Measurements from ENCODE around the gene SPTBN5.
A peak's percentile ranks its signal among the peaks of the same experiment; 100 is the strongest.

Gene SPTBN5

DNA sequence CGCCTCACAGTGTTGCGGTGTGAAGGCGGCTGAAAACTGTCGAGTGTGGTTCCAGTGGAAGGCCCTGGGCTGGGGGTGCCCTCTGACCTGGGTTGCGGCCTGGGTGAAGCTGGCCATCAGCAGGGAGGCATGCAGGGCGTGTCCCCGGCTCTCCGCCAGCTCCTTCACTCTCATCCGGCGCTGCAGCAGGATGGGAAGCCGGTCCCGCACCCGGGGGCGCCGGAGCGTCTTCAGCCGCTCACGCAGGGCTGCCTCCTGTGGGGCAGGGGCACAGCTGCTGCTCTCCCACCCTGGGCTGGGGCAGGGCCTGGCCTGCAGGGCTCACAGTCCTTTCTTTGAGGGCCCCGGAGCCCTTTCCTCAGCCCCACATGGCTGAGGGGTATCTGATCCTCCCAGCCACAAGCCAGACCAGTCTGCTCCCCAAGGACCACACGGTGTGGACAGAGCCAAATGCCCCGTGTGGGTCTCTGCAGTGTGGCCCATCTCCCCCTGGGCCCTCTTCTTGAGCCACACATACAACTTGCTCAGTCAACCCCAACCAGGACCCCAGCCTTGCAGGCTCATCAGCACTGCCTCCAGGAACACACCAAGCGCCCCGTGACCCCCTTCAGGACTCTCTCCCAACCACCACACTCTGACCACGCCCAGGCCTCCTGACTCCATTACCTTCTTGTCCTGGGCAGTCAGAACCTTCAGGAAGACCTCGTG, 26.8 kb downstream of the SPTBN5 start:
- no peak for TF ChIP-seq GATA1 (IDR thresholded peaks at IDR 0.05; ENCODE audit: low read depth, low read length)
- no peak for TF ChIP-seq POLR2A (IDR thresholded peaks at IDR 0.05; ENCODE audit: low read length)
- DNase-seq: no peak

DNA sequence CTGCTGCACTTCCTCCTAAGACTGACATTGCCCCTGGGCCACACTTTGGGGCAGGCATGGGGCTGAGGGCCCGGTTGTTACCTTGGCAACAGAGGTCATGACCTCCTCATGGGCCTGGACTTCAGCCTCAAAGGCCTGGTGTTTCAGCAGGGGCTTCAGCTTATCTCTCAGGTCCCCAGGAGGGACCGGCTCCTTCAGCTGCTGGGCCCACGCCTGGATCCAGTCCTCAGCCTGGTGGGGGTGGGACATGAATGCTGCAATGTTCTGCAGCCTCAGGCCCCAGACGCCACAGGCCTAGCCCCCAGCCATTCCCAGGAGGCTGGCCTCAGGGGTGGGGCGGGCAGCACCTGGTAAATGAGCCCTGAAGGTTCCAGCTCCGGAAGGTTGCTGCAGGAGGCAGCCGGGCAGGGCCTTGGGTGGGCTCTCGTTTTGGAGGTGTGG, 27.6 kb downstream of the SPTBN5 start:
- TF ChIP-seq GATA1 (IDR thresholded peaks at IDR 0.05; ENCODE audit: low read depth, low read length) (no peak), POLR2A (IDR thresholded peaks at IDR 0.05; ENCODE audit: low read length) (no peak)
- no peak for DNase-seq

- TF ChIP-seq POLR2A (IDR thresholded peaks at IDR 0.05; ENCODE audit: low read length): no peak
- no peak for TF ChIP-seq GATA1 (IDR thresholded peaks at IDR 0.05; ENCODE audit: low read depth, low read length)
- no peak for DNase-seq
Measured at GRCh38 chr15:41865490-41866055, 28.3 kb downstream of the SPTBN5 start.

DNA sequence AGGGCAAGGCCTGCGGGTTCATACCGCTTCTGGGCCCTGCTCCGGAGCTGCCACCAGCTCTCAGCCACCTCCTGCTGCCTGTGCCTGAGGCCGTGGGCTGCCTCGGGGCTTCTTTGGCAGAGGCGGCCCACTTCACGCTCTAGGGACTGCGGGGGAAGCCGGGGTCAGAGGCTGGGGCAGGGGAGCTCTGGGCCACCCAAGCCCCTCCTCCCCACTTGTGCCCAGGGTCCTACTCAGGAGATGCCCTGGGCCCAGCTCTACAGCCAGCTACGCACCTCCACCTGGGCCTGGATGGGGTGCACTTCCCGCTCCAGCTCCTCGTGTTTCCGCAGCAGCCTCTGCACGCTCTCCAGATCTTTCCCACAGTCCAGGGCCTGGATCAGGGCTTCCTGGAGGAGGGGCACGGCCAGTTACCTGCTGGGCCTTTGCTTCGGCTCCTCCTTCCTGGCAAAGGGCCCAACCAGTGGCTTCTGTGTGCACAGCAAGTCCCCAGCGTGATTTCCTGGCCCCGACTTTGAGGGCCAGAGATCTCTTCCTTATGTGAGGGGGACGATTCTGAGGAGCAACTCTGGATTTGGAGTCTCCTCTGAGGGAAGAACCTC, 31.2 kb downstream of the SPTBN5 start:
- DNase-seq: no peak
- TF ChIP-seq GATA1 (IDR thresholded peaks at IDR 0.05; ENCODE audit: low read depth, low read length) (no peak), POLR2A (IDR thresholded peaks at IDR 0.05; ENCODE audit: low read length) (no peak)

DNA sequence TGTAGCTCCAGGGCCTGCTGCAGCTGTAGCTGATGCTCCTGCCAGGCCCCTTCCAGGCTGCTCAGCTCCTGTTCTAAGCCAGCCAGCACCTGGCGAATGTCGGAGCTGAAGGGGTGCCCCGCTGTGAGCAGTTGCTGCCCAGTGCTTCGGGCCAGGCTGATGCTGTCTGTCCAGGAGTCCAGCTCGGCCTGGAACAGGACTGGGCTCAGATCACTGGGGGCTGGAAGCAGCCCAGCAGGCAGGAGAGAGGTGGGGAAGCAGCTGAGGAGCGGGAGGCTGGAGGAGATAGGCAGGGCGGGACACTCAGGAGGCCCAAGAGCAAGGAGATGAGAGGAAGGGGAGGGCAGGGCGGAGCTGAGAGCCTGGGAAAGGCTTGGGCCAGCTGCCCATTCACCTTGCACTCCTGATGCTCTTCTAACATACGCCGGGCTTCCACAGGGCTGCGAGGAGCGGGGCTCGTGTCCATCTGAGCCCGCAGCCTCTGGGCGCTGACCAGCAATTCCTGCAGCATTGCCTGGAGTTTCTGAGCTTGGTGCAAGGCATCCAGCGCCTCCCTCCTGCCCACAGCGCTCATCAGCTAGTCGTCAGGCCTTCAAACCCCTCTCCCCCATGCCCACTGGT, 32.0 kb downstream of the SPTBN5 start:
- DNase-seq: no peak
- TF ChIP-seq POLR2A (IDR thresholded peaks at IDR 0.05; ENCODE audit: low read length) (no peak), GATA1 (IDR thresholded peaks at IDR 0.05; ENCODE audit: low read depth, low read length) (no peak)

- peak in 1 of 2 experiments; percentile 10 for DNase-seq
- TF ChIP-seq GATA1 (IDR thresholded peaks at IDR 0.05; ENCODE audit: low read depth, low read length): no peak
Measured at GRCh38 chr15:41860049-41860828, 33.6 kb downstream of the SPTBN5 start.

GRCh38 chr15:41858756-41859155, 35.1 kb downstream of the SPTBN5 start:
- DNase-seq: no peak
- TF ChIP-seq POLR2A (IDR thresholded peaks at IDR 0.05; ENCODE audit: low read length) (no peak), GATA1 (IDR thresholded peaks at IDR 0.05; ENCODE audit: low read depth, low read length) (no peak)

DNA sequence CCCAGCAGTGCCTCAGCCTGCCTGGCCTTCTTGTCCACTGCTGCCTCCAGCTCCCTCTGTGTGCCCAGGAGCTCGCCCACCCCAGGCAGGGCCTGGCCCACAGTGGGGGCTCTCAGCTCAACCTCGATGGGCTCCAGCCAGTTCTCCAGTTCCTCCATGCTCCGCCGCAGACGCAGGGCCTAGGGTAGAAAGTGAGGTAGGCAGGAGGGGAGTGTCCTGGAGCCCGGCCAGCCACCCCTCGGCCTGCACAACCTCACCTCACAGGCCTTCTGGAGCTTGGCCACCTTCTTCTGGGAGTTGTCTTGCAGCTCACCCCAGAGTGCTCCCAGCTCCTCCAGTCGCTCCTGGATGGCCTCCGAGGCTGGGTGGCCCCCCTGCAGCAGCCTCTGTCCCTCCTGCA, 36.5 kb downstream of the SPTBN5 start:
- DNase-seq: no peak
- TF ChIP-seq GATA1 (IDR thresholded peaks at IDR 0.05; ENCODE audit: low read depth, low read length): no peak
- no peak for TF ChIP-seq POLR2A (IDR thresholded peaks at IDR 0.05; ENCODE audit: low read length)

DNA sequence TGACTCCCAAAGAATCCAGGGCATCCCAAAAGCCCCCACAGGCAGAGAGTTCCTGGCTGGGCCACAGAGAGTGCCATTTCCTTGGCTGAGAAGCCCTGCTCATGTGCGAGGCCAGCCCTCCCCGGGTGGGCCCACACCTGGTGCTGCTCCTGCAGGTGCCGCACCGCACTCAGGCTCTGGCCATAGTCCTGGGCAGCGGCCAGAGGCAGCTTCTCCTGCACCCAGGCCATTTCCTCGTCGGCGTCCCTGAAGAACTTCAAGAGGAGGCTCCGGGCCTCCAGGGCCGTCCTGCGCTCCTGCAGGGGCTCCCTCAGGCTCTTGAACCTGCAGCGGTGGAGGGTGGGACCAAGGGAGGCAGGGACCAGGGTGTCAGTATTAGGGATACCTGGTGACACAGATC, 37.1 kb downstream of the SPTBN5 start:
- TF ChIP-seq POLR2A (IDR thresholded peaks at IDR 0.05; ENCODE audit: low read length) (no peak), GATA1 (IDR thresholded peaks at IDR 0.05; ENCODE audit: low read depth, low read length) (no peak)

DNA sequence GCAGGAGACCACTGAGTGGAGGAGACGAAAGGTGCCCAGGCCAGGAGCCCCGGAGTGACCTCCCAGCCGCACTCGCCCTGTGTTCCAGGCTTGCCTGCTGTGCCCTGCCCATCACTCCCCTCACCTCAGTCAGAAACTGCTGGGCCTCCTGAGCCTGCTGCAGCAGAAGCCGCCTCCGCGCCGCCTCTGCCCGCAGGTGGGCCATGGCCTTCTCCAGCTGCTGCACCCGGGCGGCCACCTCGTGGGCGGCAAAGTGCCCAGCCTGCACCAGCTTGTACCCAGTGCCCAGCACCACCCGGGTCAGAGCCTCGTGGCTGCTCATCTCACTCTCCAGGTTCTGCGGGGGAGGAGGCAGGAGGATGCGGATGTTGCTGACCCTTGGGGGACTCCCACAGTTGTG, 37.6 kb downstream of the SPTBN5 start:
- DNase-seq: no peak
- TF ChIP-seq POLR2A (IDR thresholded peaks at IDR 0.05; ENCODE audit: low read length): no peak
- TF ChIP-seq GATA1 (IDR thresholded peaks at IDR 0.05; ENCODE audit: low read depth, low read length): no peak

More for the DNA sequence above, 37.1 kb downstream of the SPTBN5 start:
- no peak for DNase-seq

DNA sequence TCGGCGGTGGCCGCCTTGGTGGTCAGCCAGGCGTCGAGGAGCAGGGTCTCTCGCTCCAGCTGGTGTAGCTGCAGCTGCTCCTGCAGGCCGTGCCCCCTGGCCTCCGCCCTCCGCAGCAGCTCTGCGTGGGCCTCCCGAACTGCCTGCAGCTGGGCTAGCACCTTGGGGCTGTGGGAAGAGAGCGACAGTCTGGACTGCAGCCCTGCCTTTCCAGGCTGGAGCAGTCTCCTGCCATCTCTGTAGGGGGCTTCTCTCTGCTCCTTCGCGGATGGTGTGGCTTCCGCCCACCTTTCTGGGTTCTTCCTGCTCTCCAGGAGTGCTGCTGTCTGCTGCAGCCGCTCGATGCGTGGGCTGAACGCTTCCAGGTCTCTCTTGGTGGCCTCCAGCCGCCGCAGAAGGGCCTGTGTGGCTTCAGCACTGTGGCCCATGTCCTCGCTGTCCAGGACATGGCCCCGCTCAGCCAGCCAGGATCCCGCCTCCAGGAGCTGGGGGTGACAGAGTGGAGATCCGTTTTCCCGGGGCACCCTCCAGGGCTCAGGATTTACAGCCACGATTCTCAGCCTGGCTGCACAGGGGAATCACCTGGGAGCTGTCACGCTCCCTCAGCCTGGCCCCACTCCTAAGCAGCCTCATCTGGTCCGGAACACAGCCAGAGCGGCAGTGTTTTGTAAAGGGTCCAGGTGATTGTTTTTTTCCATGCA, 38.4 kb downstream of the SPTBN5 start:
- DNase-seq: no peak
- TF ChIP-seq POLR2A (IDR thresholded peaks at IDR 0.05; ENCODE audit: low read length): no peak
- no peak for TF ChIP-seq GATA1 (IDR thresholded peaks at IDR 0.05; ENCODE audit: low read depth, low read length)

GRCh38 chr15:41854443-41854842, 39.4 kb downstream of the SPTBN5 start:
- DNase-seq: no peak
- TF ChIP-seq POLR2A (IDR thresholded peaks at IDR 0.05; ENCODE audit: low read length): no peak
- no peak for TF ChIP-seq GATA1 (IDR thresholded peaks at IDR 0.05; ENCODE audit: low read depth, low read length)

GRCh38 chr15:41853831-41854230, 40.0 kb downstream of the SPTBN5 start:
- TF ChIP-seq GATA1 (IDR thresholded peaks at IDR 0.05; ENCODE audit: low read depth, low read length) (no peak), POLR2A (IDR thresholded peaks at IDR 0.05; ENCODE audit: low read length) (no peak)

More at GRCh38 chr15:41853831-41854230, 40.0 kb downstream of the SPTBN5 start:
- DNase-seq: no peak

Measured in erythroblast (primary cell).